HG03432 (cell line): ENCODE results near the gene ASAH2.
"Not testable (repeated sequence)": the region's sequence is repeated elsewhere in the genome, so short reads cannot be mapped to it uniquely, and the experiment has no call there.

Source experiments
- ATAC-seq: cut with Tn5 transposase; IDR thresholded peaks from one replicate; pipeline ENCODE4 v1.9.1; 2021; ENCODE audit warnings: mild to moderate bottlenecking, moderate library complexity; ENCODE audit not compliant: unreplicated experiment

ASAH2 gene

GRCh38 chr10:50251394-50251793 lies at the start of gene ASAH2:
Gene ASAH2, minus strand, starts transcription at chr10:50251516. Its CDS starts 2,906 bp downstream, at chr10:50248610.
- ATAC-seq = no peak

- no peak for ATAC-seq
Observed at GRCh38 chr10:50299948-50300669, 48.8 kb upstream of the ASAH2 start.

- no peak for ATAC-seq
Observed at GRCh38 chr10:50295367-50295766, 44.1 kb upstream of the ASAH2 start.

GRCh38 chr10:50294582-50294981 lies 43.3 kb upstream of the ASAH2 start:
- ATAC-seq = peak; percentile 25

- ATAC-seq = peak; percentile 45
Observed at GRCh38 chr10:50293513-50294313, 42.4 kb upstream of the ASAH2 start.

- no peak for ATAC-seq
Observed at GRCh38 chr10:50291261-50291850, 40.0 kb upstream of the ASAH2 start.

GRCh38 chr10:50289196-50289595 lies 37.9 kb upstream of the ASAH2 start:
- no peak for ATAC-seq

- no peak for ATAC-seq
Observed at GRCh38 chr10:50286996-50287803, 35.9 kb upstream of the ASAH2 start.

- no peak for ATAC-seq
Observed at GRCh38 chr10:50286517-50286916, 35.2 kb upstream of the ASAH2 start.

- no peak for ATAC-seq
Observed at GRCh38 chr10:50281967-50282522, 30.7 kb upstream of the ASAH2 start.

- no peak for ATAC-seq
Observed at GRCh38 chr10:50281210-50281966, 30.1 kb upstream of the ASAH2 start.

GRCh38 chr10:50280049-50280841 lies 28.9 kb upstream of the ASAH2 start:
- no peak for ATAC-seq

- ATAC-seq = no peak
Observed at GRCh38 chr10:50279489-50279888, 28.2 kb upstream of the ASAH2 start.

GRCh38 chr10:50275650-50276235 lies 24.4 kb upstream of the ASAH2 start:
- peak; percentile 81 for ATAC-seq

- ATAC-seq = no peak
Observed at GRCh38 chr10:50272531-50272930, 21.2 kb upstream of the ASAH2 start.

- ATAC-seq = no peak
Observed at GRCh38 chr10:50271564-50272250, 20.4 kb upstream of the ASAH2 start.

- ATAC-seq = not testable (repeated sequence)
Observed at GRCh38 chr10:50267877-50268276, 16.6 kb upstream of the ASAH2 start.

- ATAC-seq = not testable (repeated sequence)
Observed at GRCh38 chr10:50262625-50263024, 11.3 kb upstream of the ASAH2 start.
